Measurements from ENCODE around the gene POLA2.

- TF ChIP-seq POLR2A (IDR thresholded peaks at IDR 0.05; ENCODE audit: extremely low read depth, insufficient read length) = no peak
- TF ChIP-seq CTCF (IDR thresholded peaks at IDR 0.05; ENCODE audit: low read depth, low read length) = no peak
- TF ChIP-seq MAX (IDR thresholded peaks at IDR 0.05; ENCODE audit: low read depth, low read length) = no peak
- no peak for TF ChIP-seq MYC (IDR thresholded peaks at IDR 0.05; ENCODE audit: low read depth, low read length)
These were observed 43.9 kb downstream of the POLA2 start for GRCh38 chr11:65305501-65306268.
